Measurements from ENCODE around the gene MAPK4. TPM values are rescaled to one million over a fixed set of nuclear protein-coding genes. Genes with fewer than 3 reads are reported as not detected.

The MAPK4 gene
- total and polyA plus RNA-seq, 7 donors = 0.60 to 16.1 (median 8.8) TPM; not detected in 1

- DNase-seq = no peak
- WGBS, 2 donors = 94 to 96% methylated on average over 3 of the region's 3 CpGs
- intact Hi-C loops (cut with DNase I) = loop anchor here (10.0 kb wide), 2 partner anchors 49 to 199 kb away; no protein-coding TSS in a partner anchor
- no peaks in the 10 kb centered on the region for H3K36me3 ChIP-seq
- H3K27me3 ChIP-seq = no peaks in the 10 kb centered on the region
- H3K9me3 ChIP-seq = no peaks in the 10 kb centered on the region
- peaks cover 0 to 5% (median 0%) of the 10 kb centered on the region in 4 donors for H3K4me1 ChIP-seq
- no peak overlapping the region for H3K4me3 ChIP-seq
- H3K27ac ChIP-seq = no peak overlapping the region
- TF ChIP-seq POLR2A (IDR thresholded peaks at IDR 0.05) = no peak
- no peak for TF ChIP-seq EP300 (IDR thresholded peaks at IDR 0.05)
- TF ChIP-seq, protein P1, sequence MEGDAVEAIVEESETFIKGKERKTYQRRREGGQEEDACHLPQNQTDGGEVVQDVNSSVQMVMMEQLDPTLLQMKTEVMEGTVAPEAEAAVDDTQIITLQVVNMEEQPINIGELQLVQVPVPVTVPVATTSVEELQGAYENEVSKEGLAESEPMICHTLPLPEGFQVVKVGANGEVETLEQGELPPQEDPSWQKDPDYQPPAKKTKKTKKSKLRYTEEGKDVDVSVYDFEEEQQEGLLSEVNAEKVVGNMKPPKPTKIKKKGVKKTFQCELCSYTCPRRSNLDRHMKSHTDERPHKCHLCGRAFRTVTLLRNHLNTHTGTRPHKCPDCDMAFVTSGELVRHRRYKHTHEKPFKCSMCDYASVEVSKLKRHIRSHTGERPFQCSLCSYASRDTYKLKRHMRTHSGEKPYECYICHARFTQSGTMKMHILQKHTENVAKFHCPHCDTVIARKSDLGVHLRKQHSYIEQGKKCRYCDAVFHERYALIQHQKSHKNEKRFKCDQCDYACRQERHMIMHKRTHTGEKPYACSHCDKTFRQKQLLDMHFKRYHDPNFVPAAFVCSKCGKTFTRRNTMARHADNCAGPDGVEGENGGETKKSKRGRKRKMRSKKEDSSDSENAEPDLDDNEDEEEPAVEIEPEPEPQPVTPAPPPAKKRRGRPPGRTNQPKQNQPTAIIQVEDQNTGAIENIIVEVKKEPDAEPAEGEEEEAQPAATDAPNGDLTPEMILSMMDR (IDR thresholded peaks at IDR 0.05) = no peak
- no peak for TF ChIP-seq POLR2AphosphoS5 (IDR thresholded peaks at IDR 0.05)
Observed at GRCh38 chr18:50754297-50754696, 194.4 kb downstream of the MAPK4 start.

DNA sequence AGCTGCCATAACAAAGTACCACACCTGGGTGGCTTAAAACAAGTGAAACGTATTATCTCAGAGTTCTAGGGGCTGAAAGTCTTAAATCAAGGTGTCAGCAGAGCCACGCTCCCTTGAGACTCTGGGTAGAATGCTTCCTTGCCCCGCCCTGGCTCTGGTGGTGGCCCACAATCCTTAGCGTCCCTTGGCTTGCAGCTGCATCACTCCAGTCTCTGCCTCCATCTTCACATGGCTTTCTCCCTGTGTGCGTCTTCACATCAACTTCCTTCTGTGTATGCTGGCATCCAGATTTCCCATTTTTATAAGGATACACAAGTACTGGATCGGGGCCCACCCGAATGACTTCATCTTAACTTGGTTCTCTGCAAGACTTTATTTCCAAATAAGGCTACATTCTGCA is 197.5 kb downstream of the MAPK4 start:
- intact Hi-C loops (cut with DNase I) = loop anchor here (5.0 to 10.0 kb wide), 3 partner anchors 53 to 203 kb away; no protein-coding TSS in a partner anchor
- H3K4me1 ChIP-seq = peaks cover 0 to 5% (median 0%) of the 10 kb centered on the region in 4 donors
- peak overlapping the region in 1 of 4 donors; percentile 41 for H3K27ac ChIP-seq
- no peaks in the 10 kb centered on the region for H3K36me3 ChIP-seq
- no peak overlapping the region for H3K4me3 ChIP-seq
- DNase-seq = peak; percentile 82
- 69 to 75% methylated on average over 7 of the region's 7 CpGs for WGBS, 2 donors
- TF ChIP-seq EP300 (IDR thresholded peaks at IDR 0.05) (no peak), POLR2A (IDR thresholded peaks at IDR 0.05) (no peak), POLR2AphosphoS5 (IDR thresholded peaks at IDR 0.05) (peak in 3 of 4 donors; percentile 20 to 40 (median 40))
- no peaks in the 10 kb centered on the region for H3K27me3 ChIP-seq
- H3K9me3 ChIP-seq = no peaks in the 10 kb centered on the region

GRCh38 chr18:50769463-50769862 is 209.6 kb downstream of the MAPK4 start:
- no peaks in the 10 kb centered on the region for H3K27me3 ChIP-seq
- H3K9me3 ChIP-seq = peaks cover 5 to 14% (median 10%) of the 10 kb centered on the region in 4 donors
- no peak overlapping the region for H3K27ac ChIP-seq
- H3K36me3 ChIP-seq = no peaks in the 10 kb centered on the region
- intact Hi-C loops (cut with DNase I) = no loop called here
- no peaks in the 10 kb centered on the region for H3K4me1 ChIP-seq
- TF ChIP-seq, protein P1 (IDR thresholded peaks at IDR 0.05) = no peak
- TF ChIP-seq POLR2A (IDR thresholded peaks at IDR 0.05) (no peak), EP300 (IDR thresholded peaks at IDR 0.05) (no peak), POLR2AphosphoS5 (IDR thresholded peaks at IDR 0.05) (no peak)
- no peak overlapping the region for H3K4me3 ChIP-seq
- DNase-seq = no peak

DNA sequence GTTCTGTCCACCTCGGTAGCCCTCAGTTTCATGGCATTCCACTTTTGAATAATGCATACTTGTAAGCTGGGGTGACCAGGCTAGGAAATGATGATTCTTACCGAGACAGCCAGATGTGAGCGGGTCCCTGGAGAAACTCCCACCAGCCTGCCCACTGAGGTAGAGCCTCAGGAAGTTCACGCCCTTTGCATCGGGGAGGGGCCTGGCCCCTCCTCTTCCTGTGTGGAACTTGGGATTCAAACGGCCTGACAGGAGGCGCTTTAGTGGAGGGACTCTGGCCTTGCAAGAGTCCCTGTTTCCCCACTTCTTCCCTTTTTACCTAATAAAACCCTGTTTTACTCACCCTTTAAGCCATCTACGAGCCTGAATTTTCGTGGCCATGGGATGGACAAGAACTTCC is 215.3 kb downstream of the MAPK4 start:
- intact Hi-C loops (cut with DNase I) = no loop called here
- Histone ChIP-seq H3K36me3 (no peaks in the 10 kb centered on the region), H3K4me1 (no peaks in the 10 kb centered on the region), H3K4me3 (no peak overlapping the region), H3K9me3 (peaks cover 0 to 4% (median under 1%) of the 10 kb centered on the region in 4 donors), H3K27ac (no peak overlapping the region), H3K27me3 (no peaks in the 10 kb centered on the region)
- TF ChIP-seq POLR2A (IDR thresholded peaks at IDR 0.05) (no peak), POLR2AphosphoS5 (IDR thresholded peaks at IDR 0.05) (no peak), EP300 (IDR thresholded peaks at IDR 0.05) (no peak)
- TF ChIP-seq, protein P1 (IDR thresholded peaks at IDR 0.05) = no peak
- WGBS, 2 donors = 79% methylated on average over 9 of the region's 9 CpGs
- no peak for DNase-seq

DNA sequence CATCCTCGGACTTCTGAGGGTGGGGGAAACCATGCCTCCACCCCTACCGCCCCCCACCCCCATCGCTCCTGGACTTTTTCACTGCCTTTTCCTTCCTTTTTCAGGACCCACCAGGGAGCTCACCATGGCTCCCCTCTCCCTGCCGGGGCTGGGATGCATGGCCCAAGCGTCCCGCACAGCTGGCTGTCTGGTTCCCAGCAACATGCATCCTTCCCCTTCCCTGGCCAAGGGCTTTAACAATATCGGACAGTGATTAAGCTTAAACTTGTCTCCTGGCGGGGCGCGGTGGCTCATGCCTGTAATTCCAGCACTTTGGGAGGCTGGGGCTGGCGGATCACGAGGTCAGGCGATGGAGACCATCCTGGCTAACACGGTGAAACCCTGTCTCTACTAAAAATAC is 215.8 kb downstream of the MAPK4 start:
- H3K4me1 ChIP-seq = no peaks in the 10 kb centered on the region
- no peak for DNase-seq
- no peaks in the 10 kb centered on the region for H3K27me3 ChIP-seq
- H3K9me3 ChIP-seq = peaks cover 0 to 2% (median 0%) of the 10 kb centered on the region in 4 donors
- no peak overlapping the region for H3K27ac ChIP-seq
- no peak overlapping the region for H3K4me3 ChIP-seq
- TF ChIP-seq, protein P1 (IDR thresholded peaks at IDR 0.05) = no peak
- 91 to 96% methylated on average over 14 of the region's 14 CpGs for WGBS, 2 donors
- H3K36me3 ChIP-seq = no peaks in the 10 kb centered on the region
- intact Hi-C loops (cut with DNase I) = no loop called here

All from sigmoid colon (tissue), 7 donors.